IMR-90 (cell line): Measurements from ENCODE around the gene PLEKHF1. TPM values are rescaled to one million over a fixed set of nuclear protein-coding genes. Genes with fewer than 3 reads are reported as not detected.

Source experiments
- ATAC-seq: fragments of 200-7000 bp; cut with Tn5 transposase; 2 replicates; pipeline ENCODE4 v1.9.1; 2020; ENCODE audit warnings: low read depth, mild to moderate bottlenecking, moderate library complexity
- BruUV-seq: library from RNA; stranded (reverse); fragments of 400-500 nt; replicated peaks from 2 replicates; lab custom pipeline; 2021; lab: Mats Ljungman, UMichigan
- CTCF ChIA-PET: fragments of 300-600 bp; formaldehyde crosslinking; extraction: SDS; loops from one replicate; lab custom pipeline; 2021; ENCODE audit warnings: antibody characterized with exemption; lab: Yijun Ruan, JAX
- POLR2A ChIA-PET: fragments of 300-600 bp; sonication (Branson Sonifier 250); formaldehyde crosslinking; loops from one replicate; lab custom pipeline; 2022; ENCODE audit warnings: antibody characterized with exemption; ENCODE audit not compliant: unreplicated experiment; lab: Charles Lee
- DNase-seq: peaks from one replicate; pipeline ENCODE4 v3.0.0; 2013
- H2AFZ ChIP-seq: replicated peaks from 2 replicates; pipeline ENCODE3; 2013; ENCODE audit warnings: low read length, mild to moderate bottlenecking; ENCODE audit not compliant: poor library complexity
- H2AK5ac ChIP-seq: 2 replicates; pipeline ENCODE4 v1.6.1; 2013; ENCODE audit warnings: low read depth, low read length, inconsistent platforms
- H2AK9ac ChIP-seq: replicated peaks from 2 replicates; pipeline ENCODE3; 2013; ENCODE audit warnings: mild to moderate bottlenecking, low read depth, low read length, moderate library complexity; ENCODE audit not compliant: poor library complexity
- H2BK120ac ChIP-seq: 2 replicates; pipeline ENCODE4 v1.6.1; 2013; ENCODE audit warnings: low read depth, low read length, inconsistent platforms
- H2BK15ac ChIP-seq: 3 replicates; pipeline ENCODE4 v1.6.1; 2013; ENCODE audit warnings: low read depth, low read length, inconsistent platforms
- H2BK20ac ChIP-seq: 2 replicates; pipeline ENCODE4 v1.6.1; 2013; ENCODE audit warnings: low read depth, mild to moderate bottlenecking, inconsistent platforms, low read length, moderate library complexity
- H2BK5ac ChIP-seq: 2 replicates; pipeline ENCODE4 v1.6.1; 2013; ENCODE audit warnings: mild to moderate bottlenecking, low read depth, low read length, inconsistent platforms; ENCODE audit not compliant: poor library complexity, severe bottlenecking
- H3K14ac ChIP-seq: replicated peaks from 2 replicates; pipeline ENCODE4 v1.6.1; 2013; ENCODE audit warnings: low read depth, low read length, inconsistent platforms
- H3K18ac ChIP-seq: 2 replicates; pipeline ENCODE4 v1.6.1; 2013; ENCODE audit warnings: low read depth, low read length, control low read depth
- H3K23ac ChIP-seq: 2 replicates; pipeline ENCODE4 v1.6.1; 2013; ENCODE audit warnings: low read depth, low read length, inconsistent platforms
- H3K27ac ChIP-seq: 2 replicates; pipeline ENCODE4 v1.5.1; 2013; ENCODE audit warnings: mild to moderate bottlenecking, control low read depth, low read length; ENCODE audit not compliant: insufficient read depth
- H3K27me3 ChIP-seq: 2 replicates; pipeline ENCODE4 v1.6.1; 2013; ENCODE audit warnings: low read length; ENCODE audit not compliant: control insufficient read depth, insufficient read depth
- H3K36me3 ChIP-seq: 2 replicates; pipeline ENCODE4 v1.6.1; 2013; ENCODE audit warnings: low read length, mixed read lengths; ENCODE audit not compliant: control insufficient read depth, insufficient read depth
- H3K4ac ChIP-seq: 2 replicates; pipeline ENCODE4 v1.6.1; 2013; ENCODE audit warnings: low read depth, low read length, inconsistent platforms
- H3K4me1 ChIP-seq: 2 replicates; pipeline ENCODE4 v1.6.1; 2013; ENCODE audit warnings: low read length, mixed read lengths; ENCODE audit not compliant: control insufficient read depth, insufficient read depth
- H3K4me2 ChIP-seq: 2 replicates; pipeline ENCODE4 v1.6.1; 2013; ENCODE audit warnings: low read depth, mild to moderate bottlenecking, control low read depth, low read length, moderate library complexity
- H3K4me3 ChIP-seq: 2 replicates; pipeline ENCODE4 v1.5.1; 2013; ENCODE audit warnings: low read depth, mild to moderate bottlenecking, control low read depth, low read length, moderate library complexity; ENCODE audit not compliant: insufficient read depth
- H3K56ac ChIP-seq: 2 replicates; pipeline ENCODE4 v1.6.1; 2013; ENCODE audit warnings: low read length, inconsistent platforms; ENCODE audit not compliant: insufficient read depth; ENCODE audit errors: extremely low read depth
- H3K79me1 ChIP-seq, 2 experiments: 2 replicates each; pipeline ENCODE4 v1.6.1; 2013; ENCODE audit warnings: low read length in 2 of 2, inconsistent platforms in 1 of 2, low read depth in 1 of 2
- H3K9ac ChIP-seq: 2 replicates; pipeline ENCODE4 v1.6.1; 2013; ENCODE audit warnings: low read depth, low read length, control low read depth
- H3K9me1 ChIP-seq: 2 replicates; pipeline ENCODE4 v1.6.1; 2013; ENCODE audit warnings: low read length, inconsistent platforms; ENCODE audit not compliant: insufficient read depth
- H3K9me3 ChIP-seq: 2 replicates; pipeline ENCODE4 v1.6.1; 2013; ENCODE audit warnings: low read length; ENCODE audit not compliant: control insufficient read depth, insufficient read depth
- H4K20me1 ChIP-seq: 2 replicates; pipeline ENCODE4 v1.6.1; 2013; ENCODE audit warnings: low read length, inconsistent platforms; ENCODE audit not compliant: insufficient read depth
- H4K5ac ChIP-seq: 2 replicates; pipeline ENCODE4 v1.6.1; 2013; ENCODE audit warnings: mild to moderate bottlenecking, low read depth, low read length, control low read depth
- H4K8ac ChIP-seq, 2 experiments: 2 replicates each; pipeline ENCODE4 v1.6.1; 2013; ENCODE audit warnings: low read depth in 2 of 2, low read length in 2 of 2, control low read depth in 1 of 2, inconsistent platforms in 1 of 2
- H4K91ac ChIP-seq: 2 replicates; pipeline ENCODE4 v1.6.1; 2013; ENCODE audit warnings: low read depth, low read length, inconsistent platforms; ENCODE audit not compliant: insufficient read depth
- BHLHE40 ChIP-seq: fragments of 150-350 bp; IDR thresholded peaks from 2 replicates; pipeline ENCODE4 v1.6.1; 2016; ENCODE audit warnings: mild to moderate bottlenecking, low read depth, low read length
- CEBPB ChIP-seq: IDR thresholded peaks from 2 replicates; pipeline ENCODE4 v1.6.1; 2012; ENCODE audit warnings: low read depth, low read length, improper control_type of control experiment
- CHD1 ChIP-seq: IDR thresholded peaks from 2 replicates; pipeline ENCODE4 v1.6.1; 2012; ENCODE audit warnings: low read depth, low read length, improper control_type of control experiment
- MAZ ChIP-seq: IDR thresholded peaks from 2 replicates; pipeline ENCODE4 v1.6.1; 2012; ENCODE audit warnings: low read depth, mild to moderate bottlenecking, low read length, improper control_type of control experiment, moderate library complexity, borderline replicate concordance
- MXI1 ChIP-seq: IDR thresholded peaks from 2 replicates; pipeline ENCODE4 v1.6.1; 2012; ENCODE audit warnings: low read depth, mild to moderate bottlenecking, low read length, moderate library complexity, borderline replicate concordance
- NFE2L2 ChIP-seq: fragments of 150-350 bp; IDR thresholded peaks from 2 replicates; pipeline ENCODE4 v1.6.1; 2016; ENCODE audit warnings: low read depth, mild to moderate bottlenecking, low read length
- POLR2A ChIP-seq: IDR thresholded peaks from 2 replicates; pipeline ENCODE4 v1.6.1; 2012; ENCODE audit warnings: mild to moderate bottlenecking, low read depth, low read length
- RAD21 ChIP-seq: IDR thresholded peaks from 2 replicates; pipeline ENCODE4 v1.6.1; 2012; ENCODE audit warnings: low read length, improper control_type of control experiment
- RCOR1 ChIP-seq: IDR thresholded peaks from 2 replicates; pipeline ENCODE4 v1.6.1; 2012; ENCODE audit warnings: mild to moderate bottlenecking, low read length, improper control_type of control experiment; ENCODE audit not compliant: insufficient replicate concordance
- SMC3 ChIP-seq: fragments of 150-350 bp; IDR thresholded peaks from 2 replicates; pipeline ENCODE4 v1.6.1; 2016; ENCODE audit warnings: low read depth, mild to moderate bottlenecking, antibody characterized with exemption, low read length, moderate library complexity
- WGBS, 2 experiments: methylation state at CpG; one replicate each; pipeline versions ENCODE4 v1.1.5 to v1.1.7; 2013; ENCODE audit warnings: missing lambda C conversion rate in 2 of 2; ENCODE audit not compliant: insufficient read length in 1 of 2; ENCODE audit errors: extremely low coverage in 2 of 2; 5-methylcytosine and 5-hydroxymethylcytosine counted together
- dilution Hi-C: fragments of 300-500 bp; cut with HindIII; formaldehyde crosslinking; loops from one replicate; pipeline ENCODE4 v1.14.3; 2018; ENCODE audit warnings: low sequenced_read_pairs; ENCODE audit not compliant: unreplicated experiment
- in situ Hi-C: fragments of 300-500 bp; cut with MboI; formaldehyde crosslinking; loops from 3 replicates; pipeline ENCODE4 v1.14.3; 2019; ENCODE audit warnings: low sequenced_read_pairs, inconsistent platforms, mixed read lengths
- intact Hi-C: fragments of 100-400 bp; cut with micrococcal nuclease; formaldehyde crosslinking; loops from 2 replicates; pipeline ENCODE4 v1.10.0; 2022
- polyA plus RNA-seq, 3 experiments: library from polyadenylated mRNA; depleted of rRNA; stranded (reverse); fragments of >200 nt; gene quantifications; 2 replicates each; pipeline ENCODE4 v1.2.3, GENCODE V29; 2012; ENCODE audit warnings: low replicate concordance in 1 of 3
- total RNA-seq: library from RNA; depleted of rRNA; stranded (reverse); fragments of >200 nt; gene quantifications from 2 replicates; pipeline ENCODE4 v1.2.3, GENCODE V29; 2012
- TF ChIP-seq, protein P1 (sequence below): fragments of 150-350 bp; IDR thresholded peaks from 2 replicates; pipeline ENCODE4 v1.6.1; 2017; ENCODE audit warnings: mild to moderate bottlenecking, antibody characterized with exemption, low read length, low read depth
- TF ChIP-seq, protein P2 (sequence below): fragments of 150-350 bp; IDR thresholded peaks from 2 replicates; pipeline ENCODE4 v1.6.1; 2016; ENCODE audit warnings: low read depth, mild to moderate bottlenecking, low read length, moderate library complexity, borderline replicate concordance
- TF ChIP-seq, protein P3 (sequence below): conservative IDR thresholded peaks from 2 replicates; pipeline ENCODE4 v1.5.1; 2012; ENCODE audit warnings: mild to moderate bottlenecking, low read depth, low read length, improper control_type of control experiment

PLEKHF1 gene
- total and polyA plus RNA-seq, 2 of the 4 experiments (the other 2 are of a cell fraction), result 5.0 to 6.6 TPM

DNA sequence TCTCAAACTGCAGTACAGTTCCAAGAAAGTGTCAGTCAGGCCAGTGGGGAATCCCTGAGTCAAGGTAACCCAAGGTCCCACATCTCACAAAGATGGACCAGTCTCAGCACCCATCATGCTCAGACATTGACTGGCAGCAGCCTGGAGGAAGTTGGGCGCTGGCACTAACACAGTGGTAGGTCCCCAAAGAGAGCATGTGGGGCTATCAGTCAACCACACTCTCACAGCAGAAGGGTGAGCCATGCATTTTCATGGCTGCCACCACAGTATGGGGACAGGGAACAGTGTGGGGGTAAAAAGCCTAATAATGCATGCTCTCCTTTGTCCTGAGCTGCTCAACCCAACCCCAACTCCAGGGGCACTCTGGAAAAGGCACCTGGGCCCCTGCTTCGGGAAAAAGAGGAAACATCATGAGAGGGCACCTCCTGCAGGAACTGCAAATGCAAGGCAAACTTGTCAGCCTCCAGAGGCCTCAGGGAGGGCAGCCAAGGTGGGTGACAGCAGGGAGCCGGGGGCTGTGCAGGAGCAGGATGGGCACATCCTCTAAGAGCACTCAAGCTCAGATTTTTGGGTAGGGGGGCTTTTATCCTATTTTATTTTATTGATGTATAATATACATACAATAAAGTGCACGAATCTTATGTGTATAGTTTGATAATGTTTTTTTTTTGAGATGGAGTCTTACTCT is 9.5 kb upstream of the PLEKHF1 start:
- H3K27me3 ChIP-seq, result peaks cover 9% of the 10 kb centered on the region
- no peaks in the 10 kb centered on the region for H3K36me3 ChIP-seq
- no peak for ATAC-seq
- no peak overlapping the region for H4K8ac ChIP-seq
- H3K4me1 ChIP-seq, result no peaks in the 10 kb centered on the region
- H3K9me3 ChIP-seq, result no peaks in the 10 kb centered on the region
- no peaks in the 10 kb centered on the region for H4K20me1 ChIP-seq
- H4K5ac ChIP-seq, result no peak overlapping the region
- intact Hi-C loops, result no loop called here
- no peak overlapping the region; the same call in 1 of the 2 replicates for H2AK5ac ChIP-seq
- in situ Hi-C loops, result no loop called here
- no peak for TF ChIP-seq SMC3
- TF ChIP-seq NFE2L2, result no peak
- TF ChIP-seq, protein P1, sequence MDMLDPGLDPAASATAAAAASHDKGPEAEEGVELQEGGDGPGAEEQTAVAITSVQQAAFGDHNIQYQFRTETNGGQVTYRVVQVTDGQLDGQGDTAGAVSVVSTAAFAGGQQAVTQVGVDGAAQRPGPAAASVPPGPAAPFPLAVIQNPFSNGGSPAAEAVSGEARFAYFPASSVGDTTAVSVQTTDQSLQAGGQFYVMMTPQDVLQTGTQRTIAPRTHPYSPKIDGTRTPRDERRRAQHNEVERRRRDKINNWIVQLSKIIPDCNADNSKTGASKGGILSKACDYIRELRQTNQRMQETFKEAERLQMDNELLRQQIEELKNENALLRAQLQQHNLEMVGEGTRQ, result no peak
- no peak for TF ChIP-seq RAD21
- TF ChIP-seq CEBPB, result no peak
- no peak for TF ChIP-seq POLR2A
- no peak for TF ChIP-seq BHLHE40
- TF ChIP-seq, protein P2, sequence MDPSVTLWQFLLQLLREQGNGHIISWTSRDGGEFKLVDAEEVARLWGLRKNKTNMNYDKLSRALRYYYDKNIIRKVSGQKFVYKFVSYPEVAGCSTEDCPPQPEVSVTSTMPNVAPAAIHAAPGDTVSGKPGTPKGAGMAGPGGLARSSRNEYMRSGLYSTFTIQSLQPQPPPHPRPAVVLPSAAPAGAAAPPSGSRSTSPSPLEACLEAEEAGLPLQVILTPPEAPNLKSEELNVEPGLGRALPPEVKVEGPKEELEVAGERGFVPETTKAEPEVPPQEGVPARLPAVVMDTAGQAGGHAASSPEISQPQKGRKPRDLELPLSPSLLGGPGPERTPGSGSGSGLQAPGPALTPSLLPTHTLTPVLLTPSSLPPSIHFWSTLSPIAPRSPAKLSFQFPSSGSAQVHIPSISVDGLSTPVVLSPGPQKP, result no peak
- TF ChIP-seq, protein P3, sequence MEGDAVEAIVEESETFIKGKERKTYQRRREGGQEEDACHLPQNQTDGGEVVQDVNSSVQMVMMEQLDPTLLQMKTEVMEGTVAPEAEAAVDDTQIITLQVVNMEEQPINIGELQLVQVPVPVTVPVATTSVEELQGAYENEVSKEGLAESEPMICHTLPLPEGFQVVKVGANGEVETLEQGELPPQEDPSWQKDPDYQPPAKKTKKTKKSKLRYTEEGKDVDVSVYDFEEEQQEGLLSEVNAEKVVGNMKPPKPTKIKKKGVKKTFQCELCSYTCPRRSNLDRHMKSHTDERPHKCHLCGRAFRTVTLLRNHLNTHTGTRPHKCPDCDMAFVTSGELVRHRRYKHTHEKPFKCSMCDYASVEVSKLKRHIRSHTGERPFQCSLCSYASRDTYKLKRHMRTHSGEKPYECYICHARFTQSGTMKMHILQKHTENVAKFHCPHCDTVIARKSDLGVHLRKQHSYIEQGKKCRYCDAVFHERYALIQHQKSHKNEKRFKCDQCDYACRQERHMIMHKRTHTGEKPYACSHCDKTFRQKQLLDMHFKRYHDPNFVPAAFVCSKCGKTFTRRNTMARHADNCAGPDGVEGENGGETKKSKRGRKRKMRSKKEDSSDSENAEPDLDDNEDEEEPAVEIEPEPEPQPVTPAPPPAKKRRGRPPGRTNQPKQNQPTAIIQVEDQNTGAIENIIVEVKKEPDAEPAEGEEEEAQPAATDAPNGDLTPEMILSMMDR, result no peak
- TF ChIP-seq MAZ, result no peak
- TF ChIP-seq MXI1, result no peak
- TF ChIP-seq CHD1, result no peak
- TF ChIP-seq RCOR1, result no peak
- no peak overlapping the region for H2BK20ac ChIP-seq
- H3K14ac ChIP-seq, result no peak overlapping the region
- H3K27ac ChIP-seq, result no peak overlapping the region
- no peak overlapping the region for H3K4me3 ChIP-seq
- no peak overlapping the region for H4K91ac ChIP-seq
- no peak for DNase-seq
- H2BK15ac ChIP-seq, result no peak overlapping the region
- H3K56ac ChIP-seq, result no peak overlapping the region
- no peaks in the 10 kb centered on the region for H3K79me1 ChIP-seq
- H3K9ac ChIP-seq, result no peak overlapping the region
- H3K18ac ChIP-seq, result no peak overlapping the region
- no peak overlapping the region for H2AFZ ChIP-seq
- ChIA-PET CTCF (no interaction called here), POLR2A (no interaction called here)
- no peak overlapping the region for H3K4ac ChIP-seq
- dilution Hi-C loops, result no loop called here
- no peak overlapping the region for H2BK5ac ChIP-seq
- no TSS peak for BruUV-seq
- H2AK9ac ChIP-seq, result no peak overlapping the region
- H3K4me2 ChIP-seq, result no peak overlapping the region
- H3K9me1 ChIP-seq, result no peaks in the 10 kb centered on the region
- no peak overlapping the region for H3K23ac ChIP-seq
- WGBS, 2 experiments, result no CpG with 5 or more reads among the region's 4 CpGs
- no peak overlapping the region for H2BK120ac ChIP-seq
